CD4-positive, alpha-beta T cell (primary cell): Measurements from ENCODE around the gene TREX2. TPM values are rescaled to one million over a fixed set of nuclear protein-coding genes. Genes with fewer than 3 reads are reported as not detected.

Source experiments
- ATAC-seq: fragments of 200-7000 bp; cut with Tn5 transposase; one replicate; pipeline ENCODE4 v1.10.0; 2022; ENCODE audit warnings: mild to moderate bottlenecking; ENCODE audit not compliant: poor library complexity
- CTCF ChIA-PET: fragments of 350-600 bp; sonication (Branson Sonifier 250); formaldehyde crosslinking; loops from one replicate; lab custom pipeline; 2021; ENCODE audit warnings: antibody characterized with exemption, inconsistent platforms; lab: Charles Lee
- POLR2A ChIA-PET: fragments of 350-600 bp; sonication (Branson Sonifier 250); formaldehyde crosslinking; loops from one replicate; lab custom pipeline; 2021; ENCODE audit warnings: antibody characterized with exemption, inconsistent platforms; lab: Charles Lee
- DNase-seq, 14 experiments: peaks; one replicate each; pipeline ENCODE4 v3.0.0-alpha.2; 2013 to 2020; ENCODE audit warnings: mixed read lengths in 2 of 14
- H3K27ac ChIP-seq, 2 donors: one replicate each; pipeline versions ENCODE4 v1.5.1 to v1.7.0; 2013; ENCODE audit warnings: low read length in 2 of 2, low read depth in 1 of 2, mild to moderate bottlenecking in 1 of 2
- H3K27me3 ChIP-seq, 2 experiments: 1 replicate in 1 of 2; 2 replicates in 1 of 2; pipeline versions ENCODE4 v1.6.1 to v1.7.0; 2013; ENCODE audit warnings: low read length in 2 of 2, control low read depth in 1 of 2, mild to moderate bottlenecking in 1 of 2, moderate library complexity in 1 of 2; ENCODE audit not compliant: insufficient read depth in 2 of 2, control insufficient read depth in 1 of 2
- H3K36me3 ChIP-seq: one replicate; pipeline ENCODE4 v1.6.1; 2013; ENCODE audit warnings: low read length, control low read depth; ENCODE audit not compliant: insufficient read depth
- H3K4me1 ChIP-seq: one replicate; pipeline ENCODE4 v1.6.1; 2013; ENCODE audit warnings: low read length, control low read depth; ENCODE audit not compliant: insufficient read depth
- H3K4me3 ChIP-seq: one replicate; pipeline ENCODE4 v1.5.1; 2013; ENCODE audit warnings: mild to moderate bottlenecking, low read length, moderate library complexity
- H3K9me3 ChIP-seq, 2 experiments: 1 replicate in 1 of 2; 2 replicates in 1 of 2; pipeline versions ENCODE4 v1.6.1 to v1.7.0; 2013; ENCODE audit warnings: low read length in 2 of 2, mild to moderate bottlenecking in 2 of 2, control low read depth in 1 of 2, moderate library complexity in 1 of 2; ENCODE audit not compliant: control insufficient read depth in 1 of 2, insufficient read depth in 1 of 2
- H3K27ac Mint-ChIP-seq: one replicate; pipeline ENCODE4 v1.8.0; 2020; ENCODE audit warnings: mixed read lengths
- H3K27me3 Mint-ChIP-seq: one replicate; pipeline ENCODE4 v1.8.0; 2021; ENCODE audit warnings: mixed read lengths
- H3K36me3 Mint-ChIP-seq: one replicate; pipeline ENCODE4 v1.8.0; 2021; ENCODE audit warnings: low read depth, mixed read lengths
- H3K4me1 Mint-ChIP-seq: one replicate; pipeline ENCODE4 v1.8.0; 2021; ENCODE audit warnings: low read depth, mixed read lengths
- H3K4me3 Mint-ChIP-seq: one replicate; pipeline ENCODE4 v1.8.0; 2020; ENCODE audit warnings: mild to moderate bottlenecking, mixed read lengths
- H3K9me3 Mint-ChIP-seq: one replicate; pipeline ENCODE4 v1.8.0; 2020; ENCODE audit warnings: mixed read lengths
- CTCF ChIP-seq: fragments of 200-600 bp; IDR thresholded peaks from one replicate; pipeline ENCODE4 v1.8.0; 2022; ENCODE audit warnings: antibody characterized with exemption, mild to moderate bottlenecking
- intact Hi-C, 2 experiments: fragments of 100-400 bp; cut with DNase I in 1 of 2; cut with micrococcal nuclease in 1 of 2; formaldehyde crosslinking; loops; one replicate each; pipeline versions ENCODE4 v1.15.1 to v1.9.0; 2023 to 2025; cut with DNase I, micrococcal nuclease
- total RNA-seq, 174 experiments: library from RNA in 2 of 174; stranded (reverse) in 2 of 174; gene quantifications; one replicate each; pipeline ENCODE4 v1.2.3 and lab custom pipeline; 2021 to 2026

Gene TREX2
- total RNA-seq, 2 experiments from 2014 or later = 1.1 to 1.4 TPM

GRCh38 chrX:153488231-153488914 lies 42.5 kb upstream of the TREX2 start:
- no peak for ATAC-seq
- Histone ChIP-seq H3K9me3 (no peaks in the 10 kb centered on the region), H3K36me3 (no peaks in the 10 kb centered on the region), H3K4me1 (no peaks in the 10 kb centered on the region), H3K27me3 (no peaks in the 10 kb centered on the region), H3K27ac (no peak overlapping the region), H3K4me3 (no peak overlapping the region)
- Mint-ChIP-seq H3K27ac (no peak overlapping the region), H3K9me3 (no peaks in the 10 kb centered on the region), H3K36me3 (no peaks in the 10 kb centered on the region), H3K4me1 (no peaks in the 10 kb centered on the region), H3K4me3 (no peak overlapping the region), H3K27me3 (no peaks in the 10 kb centered on the region)
- intact Hi-C loops = loop anchor here in 1 of 2 experiments (2.0 kb wide), 1 partner anchor 34 kb away; no protein-coding TSS in a partner anchor
- POLR2A ChIA-PET = no interaction called here
- no peak for TF ChIP-seq CTCF
- CTCF ChIA-PET = no interaction called here
- no peak for DNase-seq

- H3K27ac Mint-ChIP-seq = no peak overlapping the region
- H3K9me3 Mint-ChIP-seq = no peaks in the 10 kb centered on the region
- ChIA-PET CTCF (no interaction called here), POLR2A (no interaction called here)
- Histone ChIP-seq H3K9me3 (no peaks in the 10 kb centered on the region), H3K27me3 (no peaks in the 10 kb centered on the region), H3K36me3 (no peaks in the 10 kb centered on the region), H3K4me3 (no peak overlapping the region), H3K4me1 (no peaks in the 10 kb centered on the region), H3K27ac (no peak overlapping the region)
- DNase-seq (no peak), ATAC-seq (no peak)
- no peak for TF ChIP-seq CTCF
- H3K27me3 Mint-ChIP-seq = no peaks in the 10 kb centered on the region
- H3K36me3 Mint-ChIP-seq = no peaks in the 10 kb centered on the region
- H3K4me3 Mint-ChIP-seq = no peak overlapping the region
- H3K4me1 Mint-ChIP-seq = no peaks in the 10 kb centered on the region
- intact Hi-C loops = loop anchor here in 1 of 2 experiments (2.0 kb wide), 1 partner anchor 35 kb away; no protein-coding TSS in a partner anchor
Observed at GRCh38 chrX:153487590-153488071, 41.8 kb upstream of the TREX2 start.

- H3K36me3 Mint-ChIP-seq = no peaks in the 10 kb centered on the region
- no peak overlapping the region for H3K4me3 Mint-ChIP-seq
- Histone ChIP-seq H3K27me3 (no peaks in the 10 kb centered on the region), H3K4me3 (no peak overlapping the region), H3K9me3 (no peaks in the 10 kb centered on the region), H3K36me3 (no peaks in the 10 kb centered on the region), H3K27ac (no peak overlapping the region), H3K4me1 (no peaks in the 10 kb centered on the region)
- intact Hi-C loops = no loop called here
- ATAC-seq (no peak), DNase-seq (no peak)
- no peaks in the 10 kb centered on the region for H3K27me3 Mint-ChIP-seq
- H3K9me3 Mint-ChIP-seq = no peaks in the 10 kb centered on the region
- TF ChIP-seq CTCF = no peak
- ChIA-PET POLR2A (no interaction called here), CTCF (no interaction called here)
- no peaks in the 10 kb centered on the region for H3K4me1 Mint-ChIP-seq
- no peak overlapping the region for H3K27ac Mint-ChIP-seq
Observed at GRCh38 chrX:153486171-153486570, 40.3 kb upstream of the TREX2 start.
